HG03565 (cell line): ENCODE measurements around the gene TRPM7.
"Not testable (repeated sequence)": the region's sequence is repeated elsewhere in the genome, so short reads cannot be mapped to it uniquely, and the experiment has no call there.

ENCODE experiments used
- ATAC-seq: cut with Tn5 transposase; IDR thresholded peaks from one replicate; pipeline ENCODE4 v1.9.1; 2021; ENCODE audit warnings: mild to moderate bottlenecking, moderate library complexity; ENCODE audit not compliant: unreplicated experiment

TRPM7 gene

DNA sequence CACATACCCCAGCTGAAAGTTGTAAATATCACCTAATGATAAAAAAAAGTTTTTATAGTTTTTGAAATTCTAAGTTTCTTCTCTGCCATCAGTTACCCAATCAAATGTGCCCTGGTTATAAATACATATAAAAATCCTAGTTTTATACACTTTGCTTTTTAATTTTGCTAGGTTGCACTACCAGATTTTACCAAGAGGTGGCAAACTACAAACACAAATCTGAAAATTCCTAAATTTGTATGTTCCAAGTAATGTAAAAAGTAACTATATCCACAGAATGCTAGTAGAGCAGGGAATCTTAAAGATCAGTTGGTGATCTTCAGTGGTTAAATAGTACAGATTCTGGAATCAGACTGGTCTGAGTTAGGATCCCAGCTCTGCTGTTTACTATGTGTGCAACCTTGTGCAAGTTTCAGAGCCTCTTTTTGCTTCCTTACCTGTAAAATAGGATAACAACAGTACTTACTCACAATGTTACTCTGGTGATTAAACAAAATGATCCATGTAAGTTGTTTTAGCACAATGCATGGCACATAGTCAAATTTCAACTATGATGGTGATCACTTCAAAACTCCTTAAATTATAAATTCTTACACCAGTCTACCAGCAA, 11.0 kb downstream of the TRPM7 start:
- ATAC-seq: no peak

DNA sequence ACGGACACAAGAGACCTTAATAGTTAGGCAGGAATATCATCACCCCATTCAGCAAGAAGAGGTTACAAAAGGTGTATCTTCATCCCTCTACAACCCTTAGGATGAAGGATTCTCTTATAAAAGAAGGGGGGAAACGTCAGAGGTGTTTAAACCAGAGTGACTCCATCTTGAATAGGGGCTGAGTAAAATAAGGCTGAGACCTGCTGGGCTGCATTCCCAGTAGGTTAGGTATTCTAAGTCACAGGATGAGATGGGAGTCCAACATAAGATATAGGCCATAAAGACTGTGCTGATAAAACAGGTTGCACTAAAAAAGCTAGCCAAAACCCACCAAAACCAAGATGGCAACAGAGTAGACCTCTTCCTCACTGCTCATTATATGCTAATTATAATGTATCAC, 16.5 kb downstream of the TRPM7 start:
- ATAC-seq: no peak

DNA sequence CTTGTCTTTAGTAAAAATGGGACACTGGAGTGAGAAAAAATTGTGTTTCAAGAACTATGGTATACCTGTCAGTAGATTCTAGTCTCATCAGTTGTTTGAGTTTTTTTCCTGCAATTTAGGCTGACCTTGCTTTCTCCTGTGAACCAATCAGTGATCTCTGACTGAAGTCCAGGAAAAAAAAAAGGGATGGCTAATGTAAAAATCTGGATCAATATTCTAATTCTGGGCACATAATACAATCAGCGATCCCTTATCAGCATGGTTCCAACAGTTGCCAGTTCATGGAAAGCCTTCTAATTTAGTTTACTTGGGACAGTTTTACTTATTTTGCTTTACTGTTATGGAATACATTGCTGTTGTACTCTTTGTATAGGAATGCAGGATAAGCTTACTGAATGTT, 17.0 kb downstream of the TRPM7 start:
- ATAC-seq: no peak

DNA sequence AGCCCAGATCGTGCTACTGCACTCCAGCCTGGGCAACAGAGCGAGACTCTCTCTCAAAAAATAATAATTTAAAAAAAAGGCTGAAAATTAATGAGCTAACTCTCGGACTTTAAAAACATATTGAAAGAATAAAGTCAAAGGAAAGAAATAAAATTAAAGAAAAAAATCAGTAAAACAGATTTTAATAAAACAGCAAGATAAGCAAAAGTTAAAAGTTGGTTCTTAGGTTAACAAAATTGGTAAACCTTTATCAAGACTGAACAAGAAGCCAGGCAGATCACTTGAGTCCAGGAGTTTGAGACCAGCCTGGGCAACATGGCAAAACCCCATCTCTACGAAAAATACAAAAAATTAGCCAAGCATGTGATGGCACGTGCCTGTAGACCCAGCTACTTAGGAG, 20.7 kb downstream of the TRPM7 start:
- ATAC-seq: no peak

- no peak for ATAC-seq
Observed at GRCh38 chr15:50655555-50655954, 31.0 kb downstream of the TRPM7 start.

GRCh38 chr15:50653156-50653743, 33.3 kb downstream of the TRPM7 start:
- ATAC-seq: no peak

DNA sequence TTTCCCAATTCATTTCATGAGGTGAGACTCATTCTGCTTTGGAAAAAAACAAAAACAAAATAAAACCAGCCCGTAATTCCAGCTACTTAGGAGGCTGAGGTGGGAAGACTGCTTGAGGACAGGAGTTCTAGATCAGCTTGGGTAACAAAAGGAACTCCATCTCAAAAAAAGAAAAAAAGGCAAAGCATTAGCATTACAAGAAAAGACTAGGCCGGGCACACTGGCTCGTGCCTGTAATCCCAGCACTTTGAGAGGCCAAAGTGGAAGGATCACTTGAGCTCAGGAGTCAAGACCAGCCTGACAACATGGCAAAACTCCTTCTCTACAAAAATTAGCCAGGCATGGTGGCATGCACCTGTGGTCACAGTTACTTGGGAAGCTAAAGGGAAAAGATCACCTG, 33.9 kb downstream of the TRPM7 start:
- ATAC-seq: no peak

GRCh38 chr15:50641318-50641717, 45.3 kb downstream of the TRPM7 start:
- ATAC-seq: no peak

- no peak for ATAC-seq
Observed at GRCh38 chr15:50636146-50636545, 50.5 kb downstream of the TRPM7 start.

- no peak for ATAC-seq
Observed at GRCh38 chr15:50633653-50634052, 52.9 kb downstream of the TRPM7 start.

DNA sequence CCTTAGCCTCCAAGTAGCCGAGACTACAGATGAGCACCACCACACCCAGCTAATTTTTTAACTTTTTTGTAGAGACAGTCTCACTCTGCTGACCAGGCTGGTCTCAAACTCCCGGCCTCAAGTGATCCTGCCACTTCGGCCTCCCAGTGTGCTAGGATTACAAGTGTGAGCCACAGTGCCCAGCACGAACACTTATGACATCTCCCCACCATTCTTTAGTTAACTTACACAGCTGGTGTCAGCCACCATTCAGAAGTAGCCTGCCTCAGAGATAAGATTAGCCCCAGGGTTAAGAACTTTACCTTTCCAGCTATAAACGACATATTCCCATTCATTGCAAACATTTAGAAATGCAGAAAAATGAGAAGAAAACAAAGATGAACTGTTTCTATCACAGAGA, 58.2 kb downstream of the TRPM7 start:
- ATAC-seq: no peak

GRCh38 chr15:50627351-50628055, 59.1 kb downstream of the TRPM7 start:
- ATAC-seq: no peak

DNA sequence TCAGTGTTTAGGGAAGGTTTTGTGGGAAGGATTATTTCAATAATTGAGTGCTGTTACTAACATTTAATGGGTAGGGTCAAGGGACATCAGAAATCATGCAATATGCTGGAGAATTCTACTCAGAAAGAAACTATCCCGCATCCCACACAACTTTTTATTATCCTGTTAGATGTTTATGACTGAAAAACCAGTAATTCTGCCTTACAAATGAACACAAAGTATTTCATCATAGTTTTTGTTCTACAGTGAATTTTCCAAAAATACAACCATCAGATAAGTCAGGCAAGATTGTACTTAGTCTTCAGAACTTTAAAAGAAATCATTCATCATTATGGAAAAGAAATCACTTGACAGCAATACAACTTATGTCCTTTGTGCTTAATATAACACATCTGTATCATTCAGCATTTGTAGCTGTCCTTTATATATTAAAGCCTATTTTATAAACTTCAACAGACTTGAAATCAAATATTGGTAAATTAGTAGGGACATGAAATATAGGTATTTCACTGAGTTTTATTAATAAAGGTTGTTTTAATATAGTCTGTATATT, 61.9 kb downstream of the TRPM7 start:
- no peak for ATAC-seq

DNA sequence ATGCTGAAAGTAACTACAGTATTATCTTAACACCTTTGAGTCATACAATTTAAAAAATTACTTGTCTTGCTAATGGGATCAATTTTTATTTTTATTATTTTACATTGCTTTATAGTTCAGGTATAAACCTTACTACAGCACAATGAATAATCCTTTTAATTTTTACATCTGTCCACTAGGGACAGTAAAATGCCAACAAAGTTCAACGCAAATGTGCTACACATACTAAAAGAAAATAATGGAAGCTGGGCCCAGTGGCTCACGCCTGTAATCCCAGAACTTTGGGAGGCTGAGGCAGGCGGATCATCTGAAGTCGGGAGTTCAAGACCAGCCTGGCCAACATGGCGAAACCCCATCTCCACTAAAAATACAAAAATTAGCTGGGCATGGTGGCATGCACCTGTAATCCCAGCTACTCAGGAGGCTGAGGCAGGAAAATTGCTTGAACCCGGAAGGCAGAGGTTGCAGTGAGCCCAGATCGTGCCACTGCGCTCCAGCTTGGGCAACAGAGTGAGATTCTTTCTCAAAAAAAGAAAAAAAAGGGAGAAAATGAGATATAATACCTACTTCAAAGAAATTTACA, 64.1 kb downstream of the TRPM7 start:
- not testable (repeated sequence) for ATAC-seq

DNA sequence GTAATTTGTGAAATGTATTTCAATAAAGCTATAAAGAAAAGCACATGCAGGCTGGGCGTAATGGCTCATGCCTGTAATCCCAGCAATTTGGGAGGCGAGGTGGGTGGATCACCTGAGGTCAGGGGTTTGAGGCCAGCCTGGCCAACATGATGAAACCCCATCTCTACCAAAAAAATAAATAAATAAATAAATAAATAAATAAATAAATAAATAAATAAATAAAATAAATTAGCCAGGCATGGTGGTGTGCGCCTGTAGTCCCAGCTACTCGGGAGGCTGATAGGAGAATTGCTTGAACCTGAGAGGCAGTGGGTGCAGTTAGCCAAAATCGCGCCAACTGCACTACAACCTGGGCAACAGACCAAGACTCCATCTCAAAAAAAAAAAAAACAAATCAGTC, 69.6 kb downstream of the TRPM7 start:
- ATAC-seq: not testable (repeated sequence)

- not testable (repeated sequence) for ATAC-seq
Observed at GRCh38 chr15:50616554-50616953, 70.0 kb downstream of the TRPM7 start.

GRCh38 chr15:50613600-50613999, 73.0 kb downstream of the TRPM7 start:
- ATAC-seq: no peak

- no peak for ATAC-seq
Observed at GRCh38 chr15:50607129-50607528, 79.5 kb downstream of the TRPM7 start.

DNA sequence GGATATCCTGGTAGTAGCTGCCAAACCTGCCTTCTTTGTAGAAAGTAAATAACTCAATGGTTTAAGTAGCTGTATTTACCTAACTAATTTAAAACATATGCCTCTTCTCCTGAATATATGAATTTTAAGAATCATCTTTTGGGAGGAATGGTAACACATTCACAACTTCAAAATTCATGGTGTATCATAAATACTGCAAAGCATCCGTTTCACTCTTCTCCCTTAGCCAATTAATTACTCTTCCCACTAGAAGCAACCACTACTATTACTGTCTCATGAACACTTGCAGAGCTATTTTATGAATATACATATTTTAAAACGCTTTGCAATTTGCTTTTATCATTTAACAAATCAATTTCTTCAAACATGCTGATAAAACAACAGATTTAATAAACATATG, 81.1 kb downstream of the TRPM7 start:
- ATAC-seq: no peak

- ATAC-seq: not testable (repeated sequence)
Observed at GRCh38 chr15:50602028-50602427, 84.6 kb downstream of the TRPM7 start.

- no peak for ATAC-seq
Observed at GRCh38 chr15:50594311-50594710, 92.3 kb downstream of the TRPM7 start.

GRCh38 chr15:50593761-50594160, 92.8 kb downstream of the TRPM7 start:
- ATAC-seq: no peak
